GM12801 (cell line): ENCODE measurements around the gene CBLN2.

Experiments used
- TF ChIP-seq, protein P1 (sequence below): IDR thresholded peaks from one replicate; pipeline ENCODE4 v1.5.1; 2011; ENCODE audit warnings: control low read depth; ENCODE audit not compliant: insufficient read length; ENCODE audit errors: extremely low read depth

CBLN2 gene

DNA sequence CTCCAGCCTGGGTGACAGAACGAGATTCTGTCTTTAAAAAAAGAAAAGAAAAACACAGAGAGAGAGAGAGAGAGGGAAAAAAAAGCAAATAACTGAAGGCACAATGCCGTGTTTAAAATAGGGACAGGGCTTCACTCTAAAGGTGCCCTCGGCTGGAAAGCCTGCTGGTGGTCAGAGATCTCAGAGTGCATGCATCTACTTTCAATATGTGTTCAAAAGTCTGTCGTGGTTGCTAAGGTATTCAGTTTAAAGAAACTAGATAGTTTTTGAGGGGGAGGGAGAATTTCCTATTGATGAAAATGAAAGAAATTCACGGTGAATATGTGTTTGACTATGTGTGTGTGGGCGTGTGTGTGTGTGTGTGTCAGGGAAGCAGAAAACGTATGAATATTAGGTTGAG lies 11.0 kb upstream of the CBLN2 start:
- TF ChIP-seq, protein P1, sequence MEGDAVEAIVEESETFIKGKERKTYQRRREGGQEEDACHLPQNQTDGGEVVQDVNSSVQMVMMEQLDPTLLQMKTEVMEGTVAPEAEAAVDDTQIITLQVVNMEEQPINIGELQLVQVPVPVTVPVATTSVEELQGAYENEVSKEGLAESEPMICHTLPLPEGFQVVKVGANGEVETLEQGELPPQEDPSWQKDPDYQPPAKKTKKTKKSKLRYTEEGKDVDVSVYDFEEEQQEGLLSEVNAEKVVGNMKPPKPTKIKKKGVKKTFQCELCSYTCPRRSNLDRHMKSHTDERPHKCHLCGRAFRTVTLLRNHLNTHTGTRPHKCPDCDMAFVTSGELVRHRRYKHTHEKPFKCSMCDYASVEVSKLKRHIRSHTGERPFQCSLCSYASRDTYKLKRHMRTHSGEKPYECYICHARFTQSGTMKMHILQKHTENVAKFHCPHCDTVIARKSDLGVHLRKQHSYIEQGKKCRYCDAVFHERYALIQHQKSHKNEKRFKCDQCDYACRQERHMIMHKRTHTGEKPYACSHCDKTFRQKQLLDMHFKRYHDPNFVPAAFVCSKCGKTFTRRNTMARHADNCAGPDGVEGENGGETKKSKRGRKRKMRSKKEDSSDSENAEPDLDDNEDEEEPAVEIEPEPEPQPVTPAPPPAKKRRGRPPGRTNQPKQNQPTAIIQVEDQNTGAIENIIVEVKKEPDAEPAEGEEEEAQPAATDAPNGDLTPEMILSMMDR: no peak

DNA sequence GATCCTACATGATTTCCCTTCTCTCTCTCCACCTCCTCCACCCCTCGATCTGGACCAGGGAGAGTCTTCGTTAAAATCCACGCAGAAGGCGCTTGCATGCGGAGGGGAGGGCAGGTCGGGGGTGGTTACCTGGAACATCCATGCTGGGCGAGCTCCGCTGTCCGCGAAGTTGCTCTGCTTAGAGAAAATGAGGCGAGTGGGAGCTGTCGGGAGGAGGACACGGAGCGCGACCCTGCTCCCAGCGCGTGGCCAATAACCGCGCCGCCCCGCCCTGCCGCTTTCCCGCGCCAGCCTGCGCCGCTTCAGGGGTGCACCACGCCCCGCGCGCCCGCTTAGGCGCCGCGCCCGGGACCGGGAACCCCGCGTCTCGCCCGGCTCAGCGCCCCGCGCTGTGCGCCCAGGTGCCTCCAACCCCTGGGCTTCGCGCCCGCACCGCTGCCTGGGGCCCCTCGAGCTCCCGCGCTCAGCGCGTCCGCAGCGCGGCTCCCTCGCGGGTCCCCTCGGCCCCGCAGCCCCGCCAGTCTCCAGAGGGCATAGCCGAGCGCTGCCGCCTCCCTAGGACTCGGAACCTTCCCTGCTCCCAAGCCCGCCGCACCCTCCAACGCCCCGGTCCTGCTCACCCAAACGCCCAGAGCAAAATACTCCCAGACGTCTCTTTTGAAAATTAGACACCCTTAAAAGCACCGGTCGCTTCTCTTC lies 636 bp downstream of the CBLN2 start:
- TF ChIP-seq, protein P1: no peak

DNA sequence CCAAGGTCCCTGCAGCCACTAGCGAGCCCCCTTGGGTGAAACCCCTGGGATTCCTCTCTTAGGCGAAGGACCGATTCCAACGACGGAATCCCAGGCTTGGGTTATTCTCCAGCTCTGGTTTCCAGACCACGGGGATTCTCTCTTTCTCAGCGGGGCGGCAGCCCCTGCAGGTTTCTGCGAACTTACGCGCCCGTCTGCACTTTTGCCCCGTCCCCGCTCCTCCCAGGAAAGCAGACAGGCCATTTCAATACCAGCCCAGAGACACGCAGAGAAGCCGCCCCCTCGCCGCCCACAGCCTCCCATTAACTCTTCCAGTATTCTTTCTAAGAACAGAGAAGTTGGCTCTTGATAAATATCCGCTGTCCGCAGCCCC lies 1.2 kb downstream of the CBLN2 start:
- TF ChIP-seq, protein P1: no peak

DNA sequence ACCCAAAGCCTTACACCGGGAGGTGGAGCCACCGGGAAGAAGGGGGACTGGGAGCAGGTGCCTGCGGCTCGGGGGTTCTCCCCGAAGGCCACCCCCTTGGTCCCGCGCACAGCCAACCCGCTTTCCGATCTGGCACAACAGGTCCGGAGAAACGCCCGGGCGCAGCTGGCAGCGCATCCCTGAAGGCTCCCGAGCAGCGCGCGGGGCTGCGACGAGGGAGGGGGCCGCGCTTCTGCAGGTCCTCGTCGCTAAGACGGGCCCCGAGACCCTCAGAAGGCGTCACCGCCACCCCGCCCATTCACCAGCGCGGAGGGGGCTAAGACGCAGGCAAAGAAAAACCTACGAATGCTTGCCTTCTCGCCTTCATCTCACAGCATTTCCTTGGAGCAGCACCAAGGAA lies 1.8 kb downstream of the CBLN2 start:
- TF ChIP-seq, protein P1: no peak

DNA sequence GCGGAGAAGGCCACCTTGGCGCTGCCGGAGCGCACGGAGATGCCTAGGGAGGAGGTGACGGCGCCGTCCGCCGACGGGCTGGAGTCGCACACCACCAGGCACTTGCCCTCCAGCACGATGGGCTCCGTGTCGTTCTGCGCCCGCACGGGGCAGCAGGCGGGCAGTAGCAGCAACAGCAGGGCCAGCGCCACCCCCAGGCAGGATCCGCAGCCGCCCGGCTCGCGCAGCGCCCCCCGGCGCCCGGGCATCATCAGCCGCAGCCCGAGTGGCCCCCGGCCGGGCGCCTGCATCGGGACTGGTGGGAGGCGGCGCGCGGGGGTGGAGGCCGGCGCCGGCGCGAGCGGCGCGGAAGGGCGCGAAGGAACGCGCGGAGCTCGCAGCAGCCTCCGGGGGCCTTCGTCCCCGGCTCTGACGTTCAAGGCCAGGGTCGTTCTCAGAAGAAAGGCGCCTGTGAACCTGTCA lies 2.2 kb downstream of the CBLN2 start:
- TF ChIP-seq, protein P1: no peak

DNA sequence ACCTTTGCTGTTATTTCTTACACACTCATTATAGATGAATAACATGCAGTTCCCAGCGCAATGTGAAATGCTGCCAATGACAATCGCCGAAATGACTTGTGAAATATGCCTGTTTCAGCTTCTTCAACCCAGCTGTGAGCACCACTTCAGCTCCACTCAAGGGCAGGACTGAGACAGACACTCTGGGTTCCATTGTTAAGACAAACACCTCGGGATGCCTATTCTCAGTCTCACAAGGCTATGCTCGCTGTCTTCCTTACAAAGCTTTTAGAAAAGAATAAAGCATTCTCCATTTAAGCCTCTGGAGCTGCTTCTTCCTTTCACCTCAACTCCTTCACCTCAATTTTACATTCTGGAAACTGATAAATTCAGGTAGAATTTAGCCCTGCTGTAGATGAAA lies 4.2 kb downstream of the CBLN2 start:
- TF ChIP-seq, protein P1: no peak

DNA sequence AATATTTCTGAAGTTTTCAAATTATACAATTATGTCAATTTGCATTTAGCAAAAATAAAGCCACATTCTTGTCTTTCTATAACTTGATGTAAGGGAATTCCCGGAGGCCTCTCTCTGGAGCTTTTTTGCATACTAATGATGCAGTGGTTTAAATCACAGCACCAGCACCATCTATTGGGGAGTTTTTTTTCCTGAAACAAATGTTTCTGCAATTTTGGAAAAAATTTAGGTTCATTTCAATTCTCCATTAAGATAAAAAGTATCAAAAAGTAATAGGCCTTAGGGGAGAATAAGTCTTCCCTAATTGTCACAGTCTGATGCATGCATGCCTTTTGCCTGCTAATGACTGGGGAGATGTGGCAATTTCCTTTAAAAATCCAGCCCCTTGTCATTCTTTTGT lies 13.5 kb downstream of the CBLN2 start:
- TF ChIP-seq, protein P1: no peak
